HG02885 (cell line): ENCODE data around the gene FAHD1.

Experiments
- ATAC-seq: cut with Tn5 transposase; IDR thresholded peaks from one replicate; pipeline ENCODE4 v1.9.1; 2021; ENCODE audit warnings: mild to moderate bottlenecking; ENCODE audit not compliant: unreplicated experiment, poor library complexity

The FAHD1 gene

GRCh38 chr16:1877804-1878203 lies 50.8 kb downstream of the FAHD1 start:
- ATAC-seq: no peak

GRCh38 chr16:1878256-1878655 lies 51.2 kb downstream of the FAHD1 start:
- ATAC-seq: no peak
